HK-2 (cell line): ENCODE data around the gene BTRC.
"Not testable (repeated sequence)": the region's sequence is repeated elsewhere in the genome, so short reads cannot be mapped to it uniquely, and the experiment has no call there.

Experiments used
- DNase-seq: peaks from one replicate; pipeline ENCODE4 v3.0.0-alpha.2; 2018; ENCODE audit not compliant: unreplicated experiment

The BTRC gene

GRCh38 chr10:101585841-101586240, 231.9 kb downstream of the BTRC start:
- DNase-seq: no peak

DNA sequence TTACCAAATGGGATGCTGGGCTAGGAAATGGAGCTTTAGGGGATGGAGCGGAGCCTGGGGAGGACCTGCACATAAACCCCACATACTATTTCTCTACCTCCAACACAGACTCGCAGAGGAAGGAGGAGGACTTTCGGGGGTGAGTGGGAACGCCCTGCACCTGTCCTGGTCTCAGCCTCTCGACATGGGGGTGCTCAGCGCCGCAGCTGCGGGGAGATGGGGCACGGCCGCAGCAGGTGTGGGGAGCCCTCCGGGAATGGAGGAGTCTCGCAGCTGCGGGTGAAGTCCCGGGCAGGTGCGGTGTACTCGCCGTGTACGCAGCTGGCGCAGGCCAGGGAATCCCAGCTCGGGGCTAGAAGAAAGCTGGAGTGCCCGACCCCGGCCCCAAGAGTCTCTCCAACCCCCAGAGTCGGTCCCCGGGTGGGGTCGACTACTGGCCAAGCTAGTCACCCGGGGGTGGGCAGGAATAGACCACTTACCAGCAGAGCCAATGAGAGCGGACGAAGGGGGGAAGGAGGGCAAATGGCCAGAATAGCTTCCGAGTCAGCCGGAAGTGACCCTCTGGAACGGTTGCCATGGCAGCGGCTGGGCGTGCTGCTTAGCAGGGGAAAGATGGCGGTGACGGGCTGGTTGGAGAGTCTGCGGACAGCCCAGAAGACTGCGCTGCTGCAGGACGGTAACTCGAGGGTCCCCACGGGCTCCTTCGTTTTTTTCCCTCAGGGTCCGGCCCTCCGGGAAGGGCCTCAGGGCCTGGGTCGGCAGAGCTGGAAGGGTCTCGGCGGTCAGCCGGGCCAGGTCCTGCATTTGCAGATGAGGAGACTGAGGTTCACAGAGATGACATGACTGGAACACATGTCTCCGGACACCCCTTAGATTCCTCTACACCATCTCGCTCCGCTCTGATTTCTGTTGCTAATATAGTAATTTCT, 234.0 kb downstream of the BTRC start, which contains the start of the genes DPCD and POLL:
Gene DPCD (plus strand): TSS at position 597 of the 929 bp plus-strand sequence. CDS start 16 bp downstream, at position 613.
Gene POLL (minus strand): TSS at position 533 of the 929 bp plus-strand sequence. CDS start 897 bp downstream, outside the sequence.
- peak; percentile 96 for DNase-seq

GRCh38 chr10:101588879-101589278, 234.9 kb downstream of the BTRC start:
- DNase-seq: no peak

DNA sequence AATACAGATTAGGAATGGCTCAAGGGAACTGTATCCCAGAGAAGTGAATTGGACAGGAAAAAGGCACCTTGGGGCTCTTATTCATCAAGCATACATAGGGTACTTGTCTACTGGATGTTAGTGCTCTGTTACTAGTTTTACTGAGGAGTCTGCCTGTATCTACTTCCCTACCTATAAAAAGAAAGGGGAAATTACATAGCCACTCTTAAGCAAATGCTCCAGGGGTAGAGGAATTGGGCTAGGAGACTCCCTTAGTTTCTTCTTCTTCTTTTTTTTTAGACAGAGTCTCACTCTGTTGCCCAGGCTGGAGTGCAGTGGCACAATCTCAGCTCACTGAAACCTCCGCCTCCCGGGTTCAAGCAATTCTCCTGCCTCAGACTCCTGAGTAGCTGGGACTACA, 239.4 kb downstream of the BTRC start:
- not testable (repeated sequence) for DNase-seq

GRCh38 chr10:101595591-101596433, 241.8 kb downstream of the BTRC start:
- no peak for DNase-seq

- DNase-seq: no peak
Measured at GRCh38 chr10:101597091-101597900, 243.3 kb downstream of the BTRC start.

DNA sequence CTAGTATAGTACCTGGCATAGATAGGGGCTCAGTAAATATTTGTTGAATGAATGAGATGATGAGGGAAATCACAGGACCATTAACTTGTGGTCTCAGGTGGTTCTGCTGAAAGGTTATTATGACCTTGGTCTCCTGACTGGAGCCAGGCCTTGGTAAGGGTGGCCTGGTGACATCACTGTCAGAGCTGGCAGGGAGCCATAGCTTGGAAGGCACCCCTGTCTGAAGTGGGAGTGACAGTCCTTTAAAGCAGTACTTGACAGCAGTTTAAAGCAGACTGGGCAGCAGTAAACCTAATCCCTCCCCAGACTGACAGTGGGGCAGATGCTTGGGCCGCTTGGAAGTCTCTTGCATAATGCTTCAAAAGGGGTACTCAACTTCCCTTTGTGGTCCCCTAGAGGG, 247.6 kb downstream of the BTRC start:
- DNase-seq: no peak

DNA sequence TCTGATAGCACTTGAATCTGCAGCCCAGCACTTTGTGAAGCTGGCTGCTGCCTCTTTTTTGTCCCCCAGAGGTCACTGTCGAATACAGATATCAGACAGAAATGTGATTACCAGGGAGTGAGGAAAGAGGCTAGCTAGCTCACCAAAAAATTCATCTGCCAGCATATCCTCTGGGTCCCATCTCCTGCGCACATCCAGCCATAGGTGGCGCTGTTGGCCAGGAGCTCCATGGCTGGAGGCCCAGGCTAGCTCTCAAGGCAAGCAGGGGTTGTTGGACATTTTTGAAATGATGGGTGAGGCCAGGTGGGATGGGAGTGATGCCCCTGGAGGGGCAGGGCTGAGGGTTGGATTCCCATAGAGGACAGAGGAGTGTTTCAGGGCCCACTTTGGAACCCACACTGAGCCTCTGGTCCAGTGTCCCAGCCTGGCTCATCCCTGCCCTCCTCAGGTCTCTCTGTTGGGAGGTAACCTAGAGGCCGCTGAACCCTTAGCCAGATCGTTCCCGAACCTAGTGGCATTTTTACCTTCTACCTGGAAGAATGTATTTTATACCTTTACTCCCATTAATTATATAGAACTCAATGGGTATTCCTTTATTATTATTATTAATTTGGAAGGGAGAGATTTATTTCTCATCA, 248.9 kb downstream of the BTRC start:
- DNase-seq: peak; percentile 81
